NOMO-1 treated with dmso at 0.1 percent for 144 hours (cell line): ENCODE data around the gene RNF223.
"Not testable (repeated sequence)": the region's sequence is repeated elsewhere in the genome, so short reads cannot be mapped to it uniquely, and the experiment has no call there.

Experiments
- DNase-seq: peaks from one replicate; lab custom pipeline; 2025; ENCODE audit not compliant: unreplicated experiment; lab: John Stamatoyannopoulos, UW

RNF223 gene

GRCh38 chr1:1110561-1110971, 36.5 kb upstream of the RNF223 start:
- no peak for DNase-seq

DNA sequence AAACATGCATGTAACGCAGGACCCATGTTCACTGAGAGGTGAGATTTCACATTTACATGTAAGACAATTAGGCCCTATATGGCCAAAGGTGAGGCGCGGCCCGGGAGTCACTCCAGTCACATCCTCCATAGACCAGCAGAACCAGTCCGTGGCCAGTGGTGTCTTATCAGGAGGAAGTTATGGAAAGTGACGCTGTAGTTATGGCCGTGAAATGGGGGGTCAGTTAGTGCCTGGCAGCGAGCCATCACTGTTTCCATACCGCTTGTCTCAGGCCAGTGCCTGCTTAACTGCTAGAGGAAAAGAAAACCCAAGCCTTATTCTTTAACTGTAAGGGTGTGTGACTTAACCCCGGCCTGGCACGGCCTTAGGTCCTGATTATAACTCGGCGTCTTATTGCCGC, 35.6 kb upstream of the RNF223 start:
- DNase-seq = no peak

DNA sequence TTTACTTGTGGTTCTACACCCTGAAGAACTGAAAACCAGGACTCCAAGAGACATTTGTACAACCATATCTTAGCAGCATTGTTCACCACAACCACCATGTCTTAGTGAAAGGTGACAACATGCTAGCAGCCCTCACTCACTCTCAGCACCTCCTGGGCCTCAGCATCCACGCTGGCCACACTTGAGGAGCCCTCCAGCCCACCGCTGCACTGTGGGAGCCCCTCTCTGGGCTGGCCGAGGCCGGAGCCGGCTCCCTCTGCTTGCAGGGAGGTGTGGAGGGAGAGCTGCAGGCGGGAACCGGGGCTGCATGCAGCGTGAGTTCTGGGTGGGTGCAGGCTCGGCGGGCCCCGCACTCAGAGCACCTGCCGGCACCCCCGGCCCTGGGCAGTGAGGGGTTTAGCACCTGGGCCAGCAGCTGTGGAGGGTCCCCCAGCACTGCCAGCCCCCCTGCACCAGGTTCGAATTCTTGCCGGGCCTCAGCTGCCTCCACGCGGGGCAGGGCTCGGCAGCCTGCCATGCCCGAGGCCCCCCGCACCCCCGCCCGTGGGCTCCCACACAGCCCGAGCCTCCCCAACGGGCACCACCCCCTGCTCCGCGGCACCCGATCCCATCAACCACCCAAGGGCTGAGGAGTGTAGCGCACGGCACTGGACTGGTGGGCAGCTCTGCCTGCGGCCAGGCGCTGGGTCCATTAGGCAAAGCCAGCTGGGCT, 32.6 kb upstream of the RNF223 start:
- DNase-seq = no peak

GRCh38 chr1:1104152-1104551, 30.0 kb upstream of the RNF223 start:
- DNase-seq = not testable (repeated sequence)

DNA sequence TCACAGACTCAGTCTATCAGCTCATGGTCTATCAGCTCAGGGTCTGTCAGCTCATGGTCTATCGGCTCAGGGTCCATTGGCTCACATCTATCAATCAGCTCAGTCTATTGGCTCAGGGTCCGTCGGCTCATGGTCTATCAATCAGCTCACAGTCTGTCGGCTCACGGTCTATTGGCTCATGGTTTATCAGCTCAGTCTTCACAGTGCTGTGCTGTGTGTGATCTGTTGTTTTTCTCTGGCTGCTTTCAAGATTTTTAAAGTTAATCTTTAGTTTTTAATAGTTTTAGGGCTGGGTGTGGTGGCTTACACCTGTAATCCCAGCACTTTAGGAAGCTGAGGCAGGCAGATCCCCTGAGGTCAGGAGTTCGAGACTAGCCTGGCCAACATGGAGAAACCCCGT, 27.4 kb upstream of the RNF223 start:
- no peak for DNase-seq

DNA sequence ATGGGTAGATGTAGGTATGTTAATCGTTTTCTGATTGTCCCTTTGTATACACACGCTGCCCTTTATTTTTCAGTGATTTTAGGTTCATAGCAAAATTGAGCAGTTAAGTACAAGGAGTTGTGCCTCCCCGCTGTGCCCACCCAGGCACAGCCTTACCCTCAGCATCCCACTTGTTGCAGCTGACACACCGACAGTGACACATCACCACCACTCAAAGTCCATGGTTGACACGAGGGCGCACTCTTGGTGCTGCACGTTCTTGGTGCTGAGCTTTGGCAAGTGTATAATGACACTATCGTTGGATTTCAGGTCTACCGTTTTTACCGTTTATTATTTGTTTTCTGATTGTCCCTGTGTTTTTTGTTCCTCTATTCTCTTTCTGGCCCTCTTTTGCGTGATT, 26.2 kb upstream of the RNF223 start:
- DNase-seq = no peak

DNA sequence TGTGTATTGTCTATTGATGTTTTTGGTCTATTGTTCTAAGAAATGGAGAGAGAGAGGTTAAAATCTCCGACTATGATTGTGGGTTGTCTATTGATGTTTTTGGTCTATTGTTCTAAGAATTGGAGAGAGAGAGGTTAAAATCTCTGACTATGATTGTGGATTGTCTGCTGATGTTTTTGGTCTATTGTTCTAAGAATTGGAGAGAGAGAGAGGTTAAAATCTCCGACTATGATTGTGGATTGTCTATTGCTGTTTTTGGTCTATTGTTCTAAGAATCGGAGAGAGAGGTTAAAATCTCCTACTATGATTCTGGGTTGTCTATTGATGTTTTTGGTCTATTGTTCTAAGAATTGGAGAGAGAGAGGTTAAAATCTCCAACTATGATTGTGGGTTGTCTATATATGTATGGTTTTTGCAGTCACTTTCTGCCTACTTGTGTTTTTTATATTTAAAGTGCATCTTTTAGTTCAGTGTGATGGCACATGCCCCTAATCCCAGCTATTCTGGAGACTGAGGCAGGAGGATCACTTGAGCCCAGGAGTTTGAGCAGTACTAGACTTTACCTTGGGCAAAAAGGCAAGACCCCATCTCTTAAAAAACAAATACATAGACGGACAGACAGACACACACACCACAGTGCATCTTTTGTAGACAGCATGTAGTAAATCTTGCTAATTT, 25.5 kb upstream of the RNF223 start:
- DNase-seq = no peak

- DNase-seq = no peak
These were observed 24.7 kb upstream of the RNF223 start for GRCh38 chr1:1098681-1099421.

DNA sequence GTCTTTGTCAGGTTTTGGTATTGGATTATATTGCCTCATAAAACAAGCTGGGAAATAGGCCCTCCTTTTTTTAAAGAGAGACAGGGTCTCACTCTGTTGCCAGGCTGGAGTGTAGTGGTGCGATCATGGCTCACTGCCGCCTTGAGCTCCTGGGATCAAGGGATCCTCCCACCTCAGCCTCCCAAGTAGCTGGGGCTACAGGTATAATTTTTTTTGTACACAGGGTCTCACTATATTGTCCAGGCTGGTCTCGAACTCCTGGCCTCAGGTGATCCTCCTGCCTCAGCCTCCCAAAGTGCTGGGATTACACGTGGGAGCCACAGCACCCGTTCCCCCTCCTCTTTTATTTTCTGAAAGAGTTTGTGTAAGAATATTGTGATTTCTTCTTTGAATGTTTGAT, 22.0 kb upstream of the RNF223 start:
- DNase-seq = not testable (repeated sequence)

DNA sequence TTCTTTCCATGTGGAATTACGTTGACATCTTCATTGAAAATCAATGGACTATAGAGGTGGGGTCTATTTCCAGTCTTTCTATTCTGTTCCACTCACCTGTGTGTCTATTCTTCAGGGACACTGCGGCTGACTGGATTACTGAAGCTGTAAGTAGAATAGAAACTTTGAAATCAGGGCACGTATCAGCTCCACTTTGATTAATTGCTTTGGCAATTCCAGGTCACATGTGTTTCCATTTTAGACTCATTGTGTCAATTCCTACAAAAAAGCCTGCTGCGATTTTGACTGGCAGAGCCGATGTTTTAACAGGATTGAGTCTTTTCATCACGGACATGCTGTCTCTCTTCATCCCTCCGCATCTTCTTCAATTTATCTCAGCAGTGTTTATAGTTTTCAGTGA, 20.9 kb upstream of the RNF223 start:
- no peak for DNase-seq

DNA sequence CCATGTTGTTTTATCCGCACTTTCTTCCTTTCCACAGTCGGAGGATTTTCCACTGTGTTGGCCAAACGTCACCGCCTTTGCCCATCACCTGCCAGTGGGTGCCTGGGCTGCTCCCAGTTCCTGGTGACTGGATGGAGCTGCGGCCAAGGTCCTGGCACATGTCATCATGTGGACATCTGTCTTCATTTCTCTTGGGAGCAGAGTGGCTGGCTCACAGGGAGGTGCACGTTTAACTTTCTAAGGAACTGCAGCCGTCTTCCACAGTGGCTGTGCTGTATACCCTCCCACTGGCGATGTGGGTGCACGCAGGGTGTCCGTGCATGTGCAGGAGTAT, 19.5 kb upstream of the RNF223 start:
- DNase-seq = no peak

DNA sequence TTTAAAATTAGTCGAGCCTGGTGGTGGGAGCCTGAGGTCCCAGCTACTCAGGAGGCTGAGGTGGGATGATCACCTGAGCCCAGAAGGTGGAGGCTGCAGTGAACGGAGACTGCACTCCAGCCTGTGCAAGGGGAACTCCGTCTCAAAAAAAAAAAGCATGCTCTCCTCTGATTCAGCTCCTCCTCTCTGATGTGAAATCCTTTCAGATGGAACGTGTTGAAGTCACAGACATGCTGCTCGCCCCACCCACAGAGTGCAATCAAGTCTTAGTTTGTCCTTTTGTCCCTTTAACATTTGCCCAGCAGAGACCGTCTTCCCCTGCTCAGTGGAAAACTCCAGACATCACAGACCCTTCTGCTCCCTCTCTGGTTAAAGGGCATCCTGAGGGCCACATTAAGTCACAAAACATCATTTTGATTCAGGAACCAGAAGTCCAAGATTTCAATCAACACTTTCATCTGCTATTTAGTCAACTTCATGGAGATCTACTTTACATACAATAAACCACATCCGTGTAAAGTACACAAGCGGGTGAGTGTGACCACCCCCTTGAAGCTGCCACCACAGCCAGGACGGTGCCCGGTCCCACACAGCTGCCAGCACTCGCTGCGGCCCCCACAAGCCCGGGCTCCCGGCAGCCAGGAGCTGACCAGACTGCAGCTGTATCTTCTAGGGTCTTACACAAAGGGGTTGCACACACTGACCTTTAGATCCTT, 18.9 kb upstream of the RNF223 start:
- no peak for DNase-seq

GRCh38 chr1:1092149-1092855, 18.2 kb upstream of the RNF223 start:
- DNase-seq = no peak

- DNase-seq = no peak
These were observed 17.4 kb upstream of the RNF223 start for GRCh38 chr1:1091344-1092148.

- no peak for DNase-seq
These were observed 16.6 kb upstream of the RNF223 start for GRCh38 chr1:1090424-1091343.

GRCh38 chr1:1089731-1090423, 15.8 kb upstream of the RNF223 start:
- no peak for DNase-seq

DNA sequence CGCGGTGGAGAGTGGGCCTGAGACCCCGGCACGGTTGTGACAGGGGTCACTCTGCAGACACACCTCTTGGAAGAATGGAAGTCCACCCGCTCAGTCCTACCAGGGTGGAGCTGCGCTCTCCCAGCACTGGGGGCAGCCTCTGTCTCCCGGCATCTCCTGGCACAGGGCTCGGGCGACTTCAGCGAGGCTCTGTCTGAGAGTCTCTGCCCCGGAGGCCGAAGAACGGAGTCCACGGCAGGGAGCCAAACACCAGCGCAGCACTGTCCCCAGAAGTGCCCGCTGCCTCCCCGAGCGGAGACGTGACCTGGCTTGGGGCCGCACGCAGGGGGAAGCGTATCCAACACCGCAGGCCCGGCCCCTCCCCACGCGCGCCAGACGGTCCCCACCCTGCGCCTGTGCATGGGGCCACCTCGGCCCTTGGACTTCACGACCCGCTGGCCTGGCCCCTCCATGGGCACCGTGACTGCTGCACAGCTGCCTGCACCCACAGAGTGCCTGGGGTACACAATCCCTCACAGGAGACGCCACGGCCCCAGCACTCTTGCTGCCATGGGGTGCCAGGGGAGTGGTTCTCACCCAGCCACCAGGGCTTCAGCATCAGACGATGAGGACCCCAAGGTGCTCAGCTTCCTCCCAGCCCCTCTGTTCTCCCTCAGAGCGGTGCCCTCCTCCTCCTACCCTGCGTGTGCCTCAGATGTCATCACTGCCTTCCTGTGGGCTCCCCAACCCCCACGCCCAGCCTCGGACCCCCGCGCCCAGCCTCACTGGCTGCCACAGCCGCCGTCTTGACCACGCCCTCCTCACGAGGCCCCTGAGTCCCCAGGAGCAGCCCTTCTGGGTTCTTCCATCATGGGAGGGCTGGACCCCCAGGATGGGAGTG, 14.9 kb upstream of the RNF223 start:
- DNase-seq = no peak
